MCF 10A (cell line): Measurements from ENCODE around the gene PLXND1. TPM values are rescaled to one million over a fixed set of nuclear protein-coding genes. Genes with fewer than 3 reads are reported as not detected.
"Not testable (repeated sequence)": the region's sequence is repeated elsewhere in the genome, so short reads cannot be mapped to it uniquely, and the experiment has no call there.

ENCODE experiments used
- BruUV-seq: library from RNA; stranded (reverse); fragments of 400-500 nt; replicated peaks from 2 replicates; lab custom pipeline; 2021; lab: Mats Ljungman, UMichigan
- CTCF ChIA-PET: fragments of 300-600 bp; sonication (Branson Sonifier 250); formaldehyde crosslinking; extraction: SDS; loops from one replicate; lab custom pipeline; 2021; ENCODE audit warnings: antibody characterized with exemption, inconsistent platforms; lab: Yijun Ruan, JAX
- POLR2A ChIA-PET: fragments of 300-600, 350-650 bp; sonication (Branson Sonifier 250); formaldehyde crosslinking; extraction: SDS; loops from one replicate; lab custom pipeline; 2020; ENCODE audit warnings: antibody characterized with exemption, inconsistent platforms; lab: Yijun Ruan, JAX
- DNase-seq: peaks from one replicate; pipeline ENCODE4 v3.0.0-alpha.2; 2018; ENCODE audit not compliant: unreplicated experiment
- H3K27ac Mint-ChIP-seq: one replicate; pipeline ENCODE4 v1.8.0; 2022; ENCODE audit warnings: mild to moderate bottlenecking, low read depth, mixed read lengths; ENCODE audit not compliant: unreplicated experiment
- H3K27me3 Mint-ChIP-seq: one replicate; pipeline ENCODE4 v1.8.0; 2022; ENCODE audit warnings: mixed read lengths; ENCODE audit not compliant: insufficient read depth, unreplicated experiment
- H3K36me3 Mint-ChIP-seq: one replicate; pipeline ENCODE4 v1.8.0; 2022; ENCODE audit warnings: mild to moderate bottlenecking, moderate library complexity, mixed read lengths; ENCODE audit not compliant: insufficient read depth, unreplicated experiment
- H3K4me1 Mint-ChIP-seq: one replicate; pipeline ENCODE4 v1.8.0; 2022; ENCODE audit warnings: mixed read lengths; ENCODE audit not compliant: insufficient read depth, unreplicated experiment
- H3K4me3 Mint-ChIP-seq: one replicate; pipeline ENCODE4 v1.8.0; 2022; ENCODE audit warnings: mild to moderate bottlenecking, moderate library complexity, mixed read lengths; ENCODE audit not compliant: unreplicated experiment
- H3K9me3 Mint-ChIP-seq: one replicate; pipeline ENCODE4 v1.8.0; 2022; ENCODE audit warnings: mixed read lengths; ENCODE audit not compliant: unreplicated experiment
- CTCF ChIP-seq: fragments of 200-600 bp; IDR thresholded peaks from one replicate; pipeline ENCODE4 v1.8.0; 2022; ENCODE audit warnings: antibody characterized with exemption, mild to moderate bottlenecking; ENCODE audit not compliant: unreplicated experiment
- intact Hi-C: fragments of 100-400 bp; cut with micrococcal nuclease; formaldehyde crosslinking; loops from 2 replicates; pipeline ENCODE4 v1.14.1; 2022
- total RNA-seq: library from RNA; stranded (reverse); gene quantifications from 2 replicates; pipeline ENCODE4 v1.2.3, GENCODE V29; 2022

Gene PLXND1
- total RNA-seq, 1 experiment from 2014 or later, result 5.6 TPM

- Mint-ChIP-seq H3K4me1 (no peaks in the 10 kb centered on the region), H3K27me3 (no peaks in the 10 kb centered on the region), H3K27ac (no peak overlapping the region), H3K9me3 (no peaks in the 10 kb centered on the region), H3K36me3 (peaks cover 13% of the 10 kb centered on the region), H3K4me3 (no peak overlapping the region)
- ChIA-PET POLR2A (interaction anchor here (0.6 kb wide), 1 partner anchor 279 kb away, joined by 3 read pairs; no protein-coding TSS in a partner anchor), CTCF (interaction anchor here (0.6 to 5.5 kb wide), 3 partner anchors 116 to 183 kb away, joined by 3 to 170 read pairs (median 5); no protein-coding TSS in a partner anchor)
- no peak for DNase-seq
- no peak for TF ChIP-seq CTCF
- BruUV-seq, result no TSS peak
- intact Hi-C loops, result no loop called here
Observed at GRCh38 chr3:129644836-129645235, 38.4 kb upstream of the PLXND1 start.

GRCh38 chr3:129641567-129642260 lies 35.2 kb upstream of the PLXND1 start:
- BruUV-seq, H3K27me3 Mint-ChIP-seq, H3K9me3 Mint-ChIP-seq, H3K36me3 Mint-ChIP-seq, H3K4me1 Mint-ChIP-seq, H3K27ac Mint-ChIP-seq, H3K4me3 Mint-ChIP-seq, intact Hi-C loops, DNase-seq: not testable (repeated sequence)
- POLR2A ChIA-PET, result interaction anchor here (0.7 kb wide), 1 partner anchor 157 kb away, joined by 3 read pairs; no protein-coding TSS in a partner anchor
- CTCF ChIA-PET, result interaction anchor here (1.1 kb wide), 1 partner anchor 196 kb away, joined by 4 read pairs; no protein-coding TSS in a partner anchor

GRCh38 chr3:129640985-129641384 lies 34.5 kb upstream of the PLXND1 start:
- BruUV-seq, H3K9me3 Mint-ChIP-seq, H3K27me3 Mint-ChIP-seq, H3K27ac Mint-ChIP-seq, POLR2A ChIA-PET, H3K4me1 Mint-ChIP-seq, H3K4me3 Mint-ChIP-seq, intact Hi-C loops, DNase-seq, H3K36me3 Mint-ChIP-seq: not testable (repeated sequence)
- CTCF ChIA-PET, result interaction anchor here (0.6 to 0.8 kb wide), 2 partner anchors 160 to 186 kb away, joined by 3 to 4 read pairs; no protein-coding TSS in a partner anchor

GRCh38 chr3:129638481-129638880 lies 32.0 kb upstream of the PLXND1 start:
- DNase-seq, result no peak
- H3K36me3 Mint-ChIP-seq, result no peaks in the 10 kb centered on the region
- intact Hi-C loops, result no loop called here
- H3K9me3 Mint-ChIP-seq, result peaks cover 13% of the 10 kb centered on the region
- BruUV-seq, result no TSS peak
- H3K4me1 Mint-ChIP-seq, result no peaks in the 10 kb centered on the region
- POLR2A ChIA-PET, result no interaction called here
- CTCF ChIA-PET, result interaction anchor here (0.7 to 1.2 kb wide), 4 partner anchors 9 to 1189 kb away, joined by 3 to 4 read pairs (median 4); no protein-coding TSS in a partner anchor
- no peak for TF ChIP-seq CTCF
- H3K27me3 Mint-ChIP-seq, result no peaks in the 10 kb centered on the region
- no peak overlapping the region for H3K4me3 Mint-ChIP-seq
- no peak overlapping the region for H3K27ac Mint-ChIP-seq

GRCh38 chr3:129636082-129636481 lies 29.6 kb upstream of the PLXND1 start:
- CTCF ChIA-PET, result interaction anchor here (1.0 to 1.5 kb wide), 3 partner anchors 14 to 189 kb away, joined by 3 to 7 read pairs (median 6); no protein-coding TSS in a partner anchor
- BruUV-seq, result no TSS peak
- intact Hi-C loops, result no loop called here
- Mint-ChIP-seq H3K4me1 (no peaks in the 10 kb centered on the region), H3K9me3 (peaks cover 13% of the 10 kb centered on the region), H3K36me3 (no peaks in the 10 kb centered on the region), H3K27me3 (no peaks in the 10 kb centered on the region), H3K4me3 (no peak overlapping the region), H3K27ac (no peak overlapping the region)
- no peak for TF ChIP-seq CTCF
- no peak for DNase-seq
- POLR2A ChIA-PET, result no interaction called here
